GM23338 (cell line): Measurements from ENCODE around the gene CDC42BPA. TPM values are rescaled to one million over a fixed set of nuclear protein-coding genes. Genes with fewer than 3 reads are reported as not detected.

Source experiments
- ATAC-seq: fragments of 200-7000 bp; cut with Tn5 transposase; 3 replicates; pipeline ENCODE4 v1.9.1; 2020
- DNase-seq: peaks from one replicate; pipeline ENCODE4 v3.0.0-alpha.2; 2015; ENCODE audit warnings: low spot score
- H2AFZ ChIP-seq: fragments of 200-600 bp; sonication (generic); 2 replicates; pipeline ENCODE4 v1.8.0; 2016; ENCODE audit warnings: antibody characterized with exemption, mild to moderate bottlenecking, moderate library complexity
- H3F3A ChIP-seq: fragments of 200-600 bp; sonication (generic); replicated peaks from 2 replicates; pipeline ENCODE4 v1.8.0; 2017; ENCODE audit warnings: antibody characterized with exemption, mixed run types, low read depth
- H3K27ac ChIP-seq: fragments of 200-600 bp; sonication (generic); 2 replicates; pipeline ENCODE4 v1.6.1; 2016; ENCODE audit warnings: low read depth
- H3K27me3 ChIP-seq: fragments of 200-600 bp; sonication (generic); 2 replicates; pipeline ENCODE4 v1.8.0; 2016; ENCODE audit warnings: mild to moderate bottlenecking, mixed run types, moderate library complexity; ENCODE audit not compliant: insufficient read depth
- H3K36me3 ChIP-seq: fragments of 200-600 bp; sonication (generic); 2 replicates; pipeline ENCODE4 v1.8.0; 2016; ENCODE audit warnings: mild to moderate bottlenecking; ENCODE audit not compliant: insufficient read depth
- H3K4me1 ChIP-seq: fragments of 200-600 bp; sonication (generic); 2 replicates; pipeline ENCODE4 v1.8.0; 2016; ENCODE audit warnings: mild to moderate bottlenecking, moderate library complexity; ENCODE audit not compliant: insufficient read depth
- H3K4me2 ChIP-seq: fragments of 200-600 bp; sonication (generic); 2 replicates; pipeline ENCODE4 v1.7.1; 2017; ENCODE audit warnings: mixed run types
- H3K4me3 ChIP-seq: fragments of 200-600 bp; sonication (generic); 2 replicates; pipeline ENCODE4 v1.6.1; 2016; ENCODE audit warnings: mixed run types
- H3K79me2 ChIP-seq: fragments of 200-600 bp; sonication (generic); replicated peaks from 2 replicates; pipeline ENCODE4 v1.8.0; 2017; ENCODE audit warnings: mild to moderate bottlenecking; ENCODE audit not compliant: insufficient read depth
- H3K9me2 ChIP-seq: fragments of 200-600 bp; sonication (generic); 2 replicates; pipeline ENCODE4 v1.8.0; 2017; ENCODE audit not compliant: insufficient read depth
- H4K20me1 ChIP-seq: fragments of 200-600 bp; sonication (generic); replicated peaks from 2 replicates; pipeline ENCODE4 v1.8.0; 2017; ENCODE audit warnings: mild to moderate bottlenecking; ENCODE audit not compliant: insufficient read depth
- H3K27ac Mint-ChIP-seq: 2 replicates; pipeline ENCODE4 v1.8.0; 2020; ENCODE audit warnings: inconsistent platforms, mild to moderate bottlenecking, moderate library complexity, mixed read lengths
- H3K27me3 Mint-ChIP-seq: 3 replicates; pipeline ENCODE4 v1.8.0; 2022; ENCODE audit warnings: low read depth, mild to moderate bottlenecking, moderate library complexity, mixed read lengths, inconsistent platforms; ENCODE audit not compliant: insufficient read depth, poor library complexity
- H3K36me3 Mint-ChIP-seq: 3 replicates; pipeline ENCODE4 v1.8.0; 2021; ENCODE audit warnings: low read depth, mild to moderate bottlenecking, inconsistent platforms, moderate library complexity, mixed read lengths
- H3K4me1 Mint-ChIP-seq: 3 replicates; pipeline ENCODE4 v1.8.0; 2020; ENCODE audit warnings: mild to moderate bottlenecking, inconsistent platforms, mixed read lengths
- H3K4me3 Mint-ChIP-seq: 3 replicates; pipeline ENCODE4 v1.8.0; 2021; ENCODE audit warnings: moderate library complexity, mild to moderate bottlenecking, inconsistent platforms, mixed read lengths
- H3K9me3 Mint-ChIP-seq: 3 replicates; pipeline ENCODE4 v1.8.0; 2020; ENCODE audit warnings: moderate library complexity, mild to moderate bottlenecking, inconsistent platforms, mixed read lengths
- CREB1 ChIP-seq: fragments of 250-450 bp; sonication (Bioruptor Pico); IDR thresholded peaks from 2 replicates; pipeline ENCODE4 v1.5.0; 2020; ENCODE audit warnings: low read depth, mild to moderate bottlenecking, moderate library complexity
- EZH2 ChIP-seq: fragments of 200-600 bp; sonication (generic); IDR thresholded peaks from one replicate; pipeline ENCODE4 v1.8.0; 2017; ENCODE audit warnings: antibody characterized with exemption, mild to moderate bottlenecking, low read depth; ENCODE audit not compliant: unreplicated experiment
- EZH2phosphoT487 ChIP-seq: fragments of 200-600 bp; sonication (generic); IDR thresholded peaks from one replicate; pipeline ENCODE4 v1.8.1; 2018; ENCODE audit warnings: antibody characterized with exemption; ENCODE audit not compliant: unreplicated experiment
- JUNB ChIP-seq: IDR thresholded peaks from one replicate; pipeline ENCODE4 v1.6.1; 2016; ENCODE audit warnings: antibody characterized with exemption; ENCODE audit not compliant: unreplicated experiment
- NANOG ChIP-seq: IDR thresholded peaks from 2 replicates; pipeline ENCODE4 v1.6.1; 2016; ENCODE audit warnings: antibody characterized with exemption, borderline replicate concordance
- POLR2AphosphoS5 ChIP-seq: IDR thresholded peaks from 2 replicates; pipeline ENCODE4 v1.6.1; 2016; ENCODE audit warnings: antibody characterized with exemption, low read depth
- STAT1 ChIP-seq: IDR thresholded peaks from one replicate; pipeline ENCODE4 v1.6.1; 2016; ENCODE audit warnings: antibody characterized with exemption; ENCODE audit not compliant: unreplicated experiment
- ZNF114 ChIP-seq: fragments of 250-450 bp; sonication (Bioruptor Pico); IDR thresholded peaks from 2 replicates; pipeline ENCODE4 v1.5.0; 2020; ENCODE audit warnings: mild to moderate bottlenecking, moderate library complexity
- ZNF331 ChIP-seq: fragments of 250-450 bp; sonication (Bioruptor Pico); IDR thresholded peaks from 2 replicates; pipeline ENCODE4 v1.5.0; 2020; ENCODE audit warnings: low read depth, mild to moderate bottlenecking, moderate library complexity
- polyA plus RNA-seq: library from polyadenylated mRNA; unstranded; fragments of >200 nt; fragmentation: Nextera tagmentation; extraction: Ambion mirVana; gene quantifications from 2 replicates; pipeline ENCODE4 v1.2.1, GENCODE V29; 2016
- total RNA-seq: library from RNA; depleted of rRNA; stranded (reverse); fragments of >200 nt; shearing (Covaris generic); gene quantifications from 2 replicates; pipeline ENCODE4 v1.2.3, GENCODE V29; 2014
- TF ChIP-seq, protein P1 (sequence below): IDR thresholded peaks from one replicate; pipeline ENCODE4 v1.6.1; 2018; ENCODE audit warnings: antibody characterized with exemption; ENCODE audit not compliant: unreplicated experiment
- TF ChIP-seq, protein P2 (sequence below), 2 experiments: fragments of 200-600 bp in 1 of 2; sonication (generic) in 1 of 2; conservative IDR thresholded peaks; 2 replicates each; pipeline versions ENCODE4 v1.5.1 to v1.6.1; 2016 to 2017; ENCODE audit warnings: antibody characterized with exemption in 2 of 2, low read depth in 2 of 2, mild to moderate bottlenecking in 2 of 2, moderate library complexity in 1 of 2
- TF ChIP-seq, protein P3 (sequence below): IDR thresholded peaks from 2 replicates; pipeline ENCODE4 v1.6.1; 2016; ENCODE audit warnings: antibody characterized with exemption
- TF ChIP-seq, protein P4 (sequence below): fragments of 250-450 bp; sonication (Bioruptor Pico); IDR thresholded peaks from 2 replicates; pipeline ENCODE4 v1.5.0; 2020; ENCODE audit warnings: mild to moderate bottlenecking, moderate library complexity

The CDC42BPA gene
- total and polyA plus RNA-seq, 2 experiments from 2014 or later, result 17.7 to 40.1 TPM

DNA sequence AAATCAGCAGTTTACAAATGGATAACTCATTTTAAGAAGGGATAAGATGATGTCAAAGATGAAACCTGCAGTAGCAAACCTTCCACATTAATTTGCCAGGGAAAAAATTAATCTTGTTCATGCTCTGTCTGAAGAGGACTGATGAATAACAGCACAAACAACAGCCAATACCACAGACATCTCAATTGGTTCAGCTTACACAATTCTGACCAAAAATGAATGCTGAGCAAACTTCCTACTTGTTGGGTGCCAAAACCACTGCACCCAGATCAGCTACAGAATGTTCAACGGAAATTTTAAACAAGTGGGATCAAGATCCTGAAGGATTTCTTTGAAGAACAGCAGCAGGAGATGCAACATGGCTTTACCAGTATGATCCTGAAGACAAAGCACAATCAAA lies 279.9 kb downstream of the CDC42BPA start:
- Histone ChIP-seq H4K20me1 (no peaks in the 10 kb centered on the region), H3F3A (no peaks in the 10 kb centered on the region), H3K36me3 (no peaks in the 10 kb centered on the region), H3K4me3 (no peak overlapping the region), H2AFZ (no peak overlapping the region), H3K79me2 (no peaks in the 10 kb centered on the region), H3K27me3 (no peaks in the 10 kb centered on the region), H3K4me2 (no peak overlapping the region), H3K27ac (no peak overlapping the region), H3K4me1 (no peaks in the 10 kb centered on the region), H3K9me2 (0 out of 2 replicates have a peak, but pooled peaks cover 3% of the 10 kb centered on the region)
- TF ChIP-seq NANOG (no peak), EZH2 (no peak), ZNF114 (CRISPR knock-in tag) (no peak), CREB1 (CRISPR knock-in tag) (no peak), STAT1 (no peak), POLR2AphosphoS5 (no peak), JUNB (no peak), ZNF331 (CRISPR knock-in tag) (no peak), EZH2phosphoT487 (no peak)
- TF ChIP-seq, protein P1, sequence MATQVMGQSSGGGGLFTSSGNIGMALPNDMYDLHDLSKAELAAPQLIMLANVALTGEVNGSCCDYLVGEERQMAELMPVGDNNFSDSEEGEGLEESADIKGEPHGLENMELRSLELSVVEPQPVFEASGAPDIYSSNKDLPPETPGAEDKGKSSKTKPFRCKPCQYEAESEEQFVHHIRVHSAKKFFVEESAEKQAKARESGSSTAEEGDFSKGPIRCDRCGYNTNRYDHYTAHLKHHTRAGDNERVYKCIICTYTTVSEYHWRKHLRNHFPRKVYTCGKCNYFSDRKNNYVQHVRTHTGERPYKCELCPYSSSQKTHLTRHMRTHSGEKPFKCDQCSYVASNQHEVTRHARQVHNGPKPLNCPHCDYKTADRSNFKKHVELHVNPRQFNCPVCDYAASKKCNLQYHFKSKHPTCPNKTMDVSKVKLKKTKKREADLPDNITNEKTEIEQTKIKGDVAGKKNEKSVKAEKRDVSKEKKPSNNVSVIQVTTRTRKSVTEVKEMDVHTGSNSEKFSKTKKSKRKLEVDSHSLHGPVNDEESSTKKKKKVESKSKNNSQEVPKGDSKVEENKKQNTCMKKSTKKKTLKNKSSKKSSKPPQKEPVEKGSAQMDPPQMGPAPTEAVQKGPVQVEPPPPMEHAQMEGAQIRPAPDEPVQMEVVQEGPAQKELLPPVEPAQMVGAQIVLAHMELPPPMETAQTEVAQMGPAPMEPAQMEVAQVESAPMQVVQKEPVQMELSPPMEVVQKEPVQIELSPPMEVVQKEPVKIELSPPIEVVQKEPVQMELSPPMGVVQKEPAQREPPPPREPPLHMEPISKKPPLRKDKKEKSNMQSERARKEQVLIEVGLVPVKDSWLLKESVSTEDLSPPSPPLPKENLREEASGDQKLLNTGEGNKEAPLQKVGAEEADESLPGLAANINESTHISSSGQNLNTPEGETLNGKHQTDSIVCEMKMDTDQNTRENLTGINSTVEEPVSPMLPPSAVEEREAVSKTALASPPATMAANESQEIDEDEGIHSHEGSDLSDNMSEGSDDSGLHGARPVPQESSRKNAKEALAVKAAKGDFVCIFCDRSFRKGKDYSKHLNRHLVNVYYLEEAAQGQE, result no peak
- TF ChIP-seq, protein P2, sequence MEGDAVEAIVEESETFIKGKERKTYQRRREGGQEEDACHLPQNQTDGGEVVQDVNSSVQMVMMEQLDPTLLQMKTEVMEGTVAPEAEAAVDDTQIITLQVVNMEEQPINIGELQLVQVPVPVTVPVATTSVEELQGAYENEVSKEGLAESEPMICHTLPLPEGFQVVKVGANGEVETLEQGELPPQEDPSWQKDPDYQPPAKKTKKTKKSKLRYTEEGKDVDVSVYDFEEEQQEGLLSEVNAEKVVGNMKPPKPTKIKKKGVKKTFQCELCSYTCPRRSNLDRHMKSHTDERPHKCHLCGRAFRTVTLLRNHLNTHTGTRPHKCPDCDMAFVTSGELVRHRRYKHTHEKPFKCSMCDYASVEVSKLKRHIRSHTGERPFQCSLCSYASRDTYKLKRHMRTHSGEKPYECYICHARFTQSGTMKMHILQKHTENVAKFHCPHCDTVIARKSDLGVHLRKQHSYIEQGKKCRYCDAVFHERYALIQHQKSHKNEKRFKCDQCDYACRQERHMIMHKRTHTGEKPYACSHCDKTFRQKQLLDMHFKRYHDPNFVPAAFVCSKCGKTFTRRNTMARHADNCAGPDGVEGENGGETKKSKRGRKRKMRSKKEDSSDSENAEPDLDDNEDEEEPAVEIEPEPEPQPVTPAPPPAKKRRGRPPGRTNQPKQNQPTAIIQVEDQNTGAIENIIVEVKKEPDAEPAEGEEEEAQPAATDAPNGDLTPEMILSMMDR (conservative IDR thresholded peaks at IDR 0.05; ENCODE audit: low read depth in 2 of 2), result no peak
- TF ChIP-seq, protein P3, sequence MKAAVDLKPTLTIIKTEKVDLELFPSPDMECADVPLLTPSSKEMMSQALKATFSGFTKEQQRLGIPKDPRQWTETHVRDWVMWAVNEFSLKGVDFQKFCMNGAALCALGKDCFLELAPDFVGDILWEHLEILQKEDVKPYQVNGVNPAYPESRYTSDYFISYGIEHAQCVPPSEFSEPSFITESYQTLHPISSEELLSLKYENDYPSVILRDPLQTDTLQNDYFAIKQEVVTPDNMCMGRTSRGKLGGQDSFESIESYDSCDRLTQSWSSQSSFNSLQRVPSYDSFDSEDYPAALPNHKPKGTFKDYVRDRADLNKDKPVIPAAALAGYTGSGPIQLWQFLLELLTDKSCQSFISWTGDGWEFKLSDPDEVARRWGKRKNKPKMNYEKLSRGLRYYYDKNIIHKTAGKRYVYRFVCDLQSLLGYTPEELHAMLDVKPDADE, result no peak
- TF ChIP-seq, protein P4, sequence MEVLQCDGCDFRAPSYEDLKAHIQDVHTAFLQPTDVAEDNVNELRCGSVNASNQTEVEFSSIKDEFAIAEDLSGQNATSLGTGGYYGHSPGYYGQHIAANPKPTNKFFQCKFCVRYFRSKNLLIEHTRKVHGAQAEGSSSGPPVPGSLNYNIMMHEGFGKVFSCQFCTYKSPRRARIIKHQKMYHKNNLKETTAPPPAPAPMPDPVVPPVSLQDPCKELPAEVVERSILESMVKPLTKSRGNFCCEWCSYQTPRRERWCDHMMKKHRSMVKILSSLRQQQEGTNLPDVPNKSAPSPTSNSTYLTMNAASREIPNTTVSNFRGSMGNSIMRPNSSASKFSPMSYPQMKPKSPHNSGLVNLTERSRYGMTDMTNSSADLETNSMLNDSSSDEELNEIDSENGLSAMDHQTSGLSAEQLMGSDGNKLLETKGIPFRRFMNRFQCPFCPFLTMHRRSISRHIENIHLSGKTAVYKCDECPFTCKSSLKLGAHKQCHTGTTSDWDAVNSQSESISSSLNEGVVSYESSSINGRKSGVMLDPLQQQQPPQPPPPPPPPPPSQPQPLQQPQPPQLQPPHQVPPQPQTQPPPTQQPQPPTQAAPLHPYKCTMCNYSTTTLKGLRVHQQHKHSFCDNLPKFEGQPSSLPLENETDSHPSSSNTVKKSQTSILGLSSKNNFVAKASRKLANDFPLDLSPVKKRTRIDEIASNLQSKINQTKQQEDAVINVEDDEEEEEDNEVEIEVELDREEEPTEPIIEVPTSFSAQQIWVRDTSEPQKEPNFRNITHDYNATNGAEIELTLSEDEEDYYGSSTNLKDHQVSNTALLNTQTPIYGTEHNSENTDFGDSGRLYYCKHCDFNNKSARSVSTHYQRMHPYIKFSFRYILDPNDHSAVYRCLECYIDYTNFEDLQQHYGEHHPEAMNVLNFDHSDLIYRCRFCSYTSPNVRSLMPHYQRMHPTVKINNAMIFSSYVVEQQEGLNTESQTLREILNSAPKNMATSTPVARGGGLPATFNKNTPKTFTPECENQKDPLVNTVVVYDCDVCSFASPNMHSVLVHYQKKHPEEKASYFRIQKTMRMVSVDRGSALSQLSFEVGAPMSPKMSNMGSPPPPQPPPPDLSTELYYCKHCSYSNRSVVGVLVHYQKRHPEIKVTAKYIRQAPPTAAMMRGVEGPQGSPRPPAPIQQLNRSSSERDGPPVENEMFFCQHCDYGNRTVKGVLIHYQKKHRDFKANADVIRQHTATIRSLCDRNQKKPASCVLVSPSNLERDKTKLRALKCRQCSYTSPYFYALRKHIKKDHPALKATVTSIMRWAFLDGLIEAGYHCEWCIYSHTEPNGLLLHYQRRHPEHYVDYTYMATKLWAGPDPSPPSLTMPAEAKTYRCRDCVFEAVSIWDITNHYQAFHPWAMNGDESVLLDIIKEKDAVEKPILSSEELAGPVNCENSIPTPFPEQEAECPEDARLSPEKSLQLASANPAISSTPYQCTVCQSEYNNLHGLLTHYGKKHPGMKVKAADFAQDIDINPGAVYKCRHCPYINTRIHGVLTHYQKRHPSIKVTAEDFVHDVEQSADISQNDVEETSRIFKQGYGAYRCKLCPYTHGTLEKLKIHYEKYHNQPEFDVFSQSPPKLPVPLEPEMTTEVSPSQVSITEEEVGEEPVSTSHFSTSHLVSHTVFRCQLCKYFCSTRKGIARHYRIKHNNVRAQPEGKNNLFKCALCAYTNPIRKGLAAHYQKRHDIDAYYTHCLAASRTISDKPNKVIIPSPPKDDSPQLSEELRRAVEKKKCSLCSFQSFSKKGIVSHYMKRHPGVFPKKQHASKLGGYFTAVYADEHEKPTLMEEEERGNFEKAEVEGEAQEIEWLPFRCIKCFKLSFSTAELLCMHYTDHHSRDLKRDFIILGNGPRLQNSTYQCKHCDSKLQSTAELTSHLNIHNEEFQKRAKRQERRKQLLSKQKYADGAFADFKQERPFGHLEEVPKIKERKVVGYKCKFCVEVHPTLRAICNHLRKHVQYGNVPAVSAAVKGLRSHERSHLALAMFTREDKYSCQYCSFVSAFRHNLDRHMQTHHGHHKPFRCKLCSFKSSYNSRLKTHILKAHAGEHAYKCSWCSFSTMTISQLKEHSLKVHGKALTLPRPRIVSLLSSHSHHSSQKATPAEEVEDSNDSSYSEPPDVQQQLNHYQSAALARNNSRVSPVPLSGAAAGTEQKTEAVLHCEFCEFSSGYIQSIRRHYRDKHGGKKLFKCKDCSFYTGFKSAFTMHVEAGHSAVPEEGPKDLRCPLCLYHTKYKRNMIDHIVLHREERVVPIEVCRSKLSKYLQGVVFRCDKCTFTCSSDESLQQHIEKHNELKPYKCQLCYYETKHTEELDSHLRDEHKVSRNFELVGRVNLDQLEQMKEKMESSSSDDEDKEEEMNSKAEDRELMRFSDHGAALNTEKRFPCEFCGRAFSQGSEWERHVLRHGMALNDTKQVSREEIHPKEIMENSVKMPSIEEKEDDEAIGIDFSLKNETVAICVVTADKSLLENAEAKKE (CRISPR knock-in tag), result no peak
- peaks cover 3% of the 10 kb centered on the region for H3K27me3 Mint-ChIP-seq
- H3K9me3 Mint-ChIP-seq, result no peaks in the 10 kb centered on the region
- ATAC-seq, result no peak
- no peak overlapping the region for H3K27ac Mint-ChIP-seq
- H3K4me3 Mint-ChIP-seq, result no peak overlapping the region
- H3K36me3 Mint-ChIP-seq, result peaks cover 23% of the 10 kb centered on the region
- 0 out of 3 replicates have a peak, but pooled peaks cover 3% of the 10 kb centered on the region for H3K4me1 Mint-ChIP-seq
- DNase-seq, result no peak
